HCT116 (cell line): Measurements from ENCODE around the gene GUK1. TPM values are rescaled to one million over a fixed set of nuclear protein-coding genes. Genes with fewer than 3 reads are reported as not detected.

ENCODE experiments used
- ATAC-seq: fragments of 200-7000 bp; cut with Tn5 transposase; 2 replicates; pipeline ENCODE4 v1.9.1; 2020; ENCODE audit warnings: mild to moderate bottlenecking, moderate library complexity
- BruUV-seq: library from RNA; stranded (reverse); fragments of 400-500 nt; replicated peaks from 2 replicates; lab custom pipeline; 2021; lab: Mats Ljungman, UMichigan
- CTCF ChIA-PET: fragments of 300-600 bp; sonication (Branson Sonifier 250); formaldehyde crosslinking; loops from one replicate; lab custom pipeline; 2021; ENCODE audit warnings: antibody characterized with exemption; lab: Charles Lee
- POLR2A ChIA-PET: fragments of 300-600, 350-600 bp; sonication (Branson Sonifier 250); formaldehyde crosslinking; loops from one replicate; lab custom pipeline; 2021; ENCODE audit warnings: antibody characterized with exemption; lab: Charles Lee
- RAD21 ChIA-PET, 2 experiments: fragments of 300-600 bp; sonication (Branson Sonifier 250); formaldehyde crosslinking; loops; one replicate each; lab custom pipeline; 2023; ENCODE audit warnings: low total read pairs in 2 of 2; ENCODE audit not compliant: uncharacterized antibody in 2 of 2, unreplicated experiment in 2 of 2, low non-redundant PET in 1 of 2; lab: Charles Lee
- DNase-seq: peaks from one replicate; pipeline ENCODE4 v3.0.0-alpha.2; 2010; ENCODE audit warnings: low read depth, low spot score
- H2AFZ ChIP-seq: fragments of 200-600 bp; shearing (Covaris generic), sonication (generic); 2 replicates; pipeline ENCODE4 v1.6.1; 2017; ENCODE audit warnings: low read depth, mixed run types, mixed read lengths, antibody characterized with exemption, low read length; ENCODE audit not compliant: poor library complexity, severe bottlenecking
- H3K27ac ChIP-seq: 2 replicates; pipeline ENCODE4 v1.5.1; 2012; ENCODE audit warnings: low read depth, low read length
- H3K27me3 ChIP-seq: fragments of 200-600 bp; sonication (generic); 2 replicates; pipeline ENCODE4 v1.6.1; 2016; ENCODE audit warnings: mixed run types, low read length, mixed read lengths; ENCODE audit not compliant: insufficient read depth
- H3K36me3 ChIP-seq, 2 experiments: fragments of 200-500 bp in 1 of 2; fragments of 200-600 bp in 1 of 2; sonication (Bioruptor generic) in 1 of 2; sonication (generic) in 1 of 2; 2 replicates each; pipeline versions ENCODE4 v1.5.1 to v1.6.1; 2014 to 2016; ENCODE audit warnings: low read length in 2 of 2, inconsistent platforms in 1 of 2, mixed read lengths in 1 of 2, mixed run types in 1 of 2; ENCODE audit not compliant: insufficient read depth in 2 of 2, control insufficient read depth in 1 of 2
- H3K4me1 ChIP-seq, 2 experiments: fragments of 200-600 bp in 1 of 2; sonication (generic) in 1 of 2; 2 replicates each; pipeline versions ENCODE4 v1.5.1 to v1.6.1; 2012 to 2017; ENCODE audit warnings: low read length in 2 of 2, inconsistent platforms in 1 of 2, mild to moderate bottlenecking in 1 of 2, mixed read lengths in 1 of 2, mixed run types in 1 of 2, moderate library complexity in 1 of 2; ENCODE audit not compliant: insufficient read depth in 2 of 2, control insufficient read depth in 1 of 2
- H3K4me2 ChIP-seq: fragments of 200-600 bp; sonication (generic); 2 replicates; pipeline ENCODE4 v1.6.1; 2017; ENCODE audit warnings: mixed run types, low read length, mixed read lengths
- H3K4me3 ChIP-seq, 2 experiments: fragments of 200-600 bp in 1 of 2; sonication (generic) in 1 of 2; replicated peaks in 1 of 2; 2 replicates each; pipeline ENCODE4 v1.5.1; 2011 to 2016; ENCODE audit warnings: low read length in 2 of 2, control low read depth in 1 of 2, low read depth in 1 of 2, mild to moderate bottlenecking in 1 of 2, mixed read lengths in 1 of 2, mixed run types in 1 of 2
- H3K79me2 ChIP-seq: fragments of 200-600 bp; sonication (generic); 2 replicates; pipeline ENCODE4 v1.6.1; 2017; ENCODE audit warnings: mild to moderate bottlenecking, mixed run types, low read length, moderate library complexity, mixed read lengths; ENCODE audit not compliant: insufficient read depth
- H3K9ac ChIP-seq: fragments of 200-600 bp; sonication (generic); 2 replicates; pipeline ENCODE4 v1.6.1; 2016; ENCODE audit warnings: low read length, mixed read lengths
- H3K9me2 ChIP-seq: fragments of 200-600 bp; sonication (generic), shearing (Covaris generic); 2 replicates; pipeline ENCODE4 v1.6.1; 2017; ENCODE audit warnings: mixed run types, mild to moderate bottlenecking, moderate library complexity; ENCODE audit not compliant: insufficient read depth
- H3K9me3 ChIP-seq, 2 experiments: fragments of 200-500 bp in 1 of 2; fragments of 200-600 bp in 1 of 2; sonication (Bioruptor generic) in 1 of 2; sonication (generic) in 1 of 2; 2 replicates each; pipeline ENCODE4 v1.6.1; 2014 to 2017; ENCODE audit warnings: low read length in 2 of 2, mixed read lengths in 2 of 2, inconsistent platforms in 1 of 2, low read depth in 1 of 2, mild to moderate bottlenecking in 1 of 2, mixed run types in 1 of 2, moderate library complexity in 1 of 2; ENCODE audit not compliant: control insufficient read depth in 1 of 2, insufficient read depth in 1 of 2
- H4K20me1 ChIP-seq: fragments of 200-600 bp; sonication (generic), shearing (Covaris generic); 2 replicates; pipeline ENCODE4 v1.6.1; 2017; ENCODE audit warnings: mixed run types, mild to moderate bottlenecking, moderate library complexity; ENCODE audit not compliant: insufficient read depth
- ATF3 ChIP-seq: IDR thresholded peaks from 2 replicates; pipeline ENCODE4 v1.6.1; 2012
- CBX3 ChIP-seq: IDR thresholded peaks from 2 replicates; pipeline ENCODE4 v1.6.1; 2012; ENCODE audit warnings: low read depth
- CEBPB ChIP-seq: IDR thresholded peaks from 2 replicates; pipeline ENCODE4 v1.6.1; 2012; ENCODE audit warnings: low read depth
- CTCF ChIP-seq, 3 experiments: fragments of 200-600 bp in 1 of 3; sonication (generic) in 1 of 3; IDR thresholded peaks in 2 of 3; conservative IDR thresholded peaks in 1 of 3; 2 replicates each; pipeline ENCODE4 v1.5.1; 2012 to 2017; ENCODE audit warnings: low read depth in 2 of 3, low read length in 2 of 3, antibody characterized with exemption in 1 of 3, borderline replicate concordance in 1 of 3, control low read depth in 1 of 3, mild to moderate bottlenecking in 1 of 3, mixed read lengths in 1 of 3, mixed run types in 1 of 3, moderate library complexity in 1 of 3; ENCODE audit not compliant: insufficient read depth in 1 of 3
- EGR1 ChIP-seq: IDR thresholded peaks from 2 replicates; pipeline ENCODE4 v1.6.1; 2012; ENCODE audit warnings: low read depth
- EZH2 ChIP-seq: fragments of 200-600 bp; sonication (generic); IDR thresholded peaks from 2 replicates; pipeline ENCODE4 v1.6.1; 2017; ENCODE audit warnings: antibody characterized with exemption, mixed run types
- POLR2A ChIP-seq: IDR thresholded peaks from 2 replicates; pipeline ENCODE4 v1.7.0; 2011; ENCODE audit warnings: borderline replicate concordance; ENCODE audit not compliant: insufficient read depth, insufficient read length; ENCODE audit errors: extremely low read depth
- REST ChIP-seq: IDR thresholded peaks from 2 replicates; pipeline ENCODE4 v1.6.1; 2012; ENCODE audit warnings: low read depth
- YY1 ChIP-seq: IDR thresholded peaks from 2 replicates; pipeline ENCODE4 v1.6.1; 2011; ENCODE audit warnings: low read length, low read depth, moderate library complexity, mild to moderate bottlenecking; ENCODE audit not compliant: insufficient replicate concordance; ENCODE audit errors: extremely low read depth
- intact Hi-C: fragments of 100-400 bp; cut with micrococcal nuclease; formaldehyde crosslinking; loops from 2 replicates; pipeline ENCODE4 v1.10.0; 2022
- total RNA-seq: library from RNA; stranded (reverse); gene quantifications from one replicate; pipeline ENCODE4 v1.2.1, GENCODE V29; 2021; ENCODE audit not compliant: unreplicated experiment

Gene GUK1
- total RNA-seq, 1 experiment from 2014 or later: 145 TPM

- intact Hi-C loops: no loop called here
- DNase-seq (no peak), ATAC-seq (no peak)
- Histone ChIP-seq H3K9me3 (no peaks in the 10 kb centered on the region), H3K9ac (no peak overlapping the region), H3K9me2 (no peaks in the 10 kb centered on the region), H3K36me3 (no peaks in the 10 kb centered on the region), H3K27me3 (no peaks in the 10 kb centered on the region), H2AFZ (no peak overlapping the region), H3K4me1 (peaks cover 9 to 34% of the 10 kb centered on the region in 2 experiments; a peak in 3 of 4 replicates), H3K4me3 (no peak overlapping the region), H4K20me1 (no peaks in the 10 kb centered on the region), H3K79me2 (no peaks in the 10 kb centered on the region), H3K4me2 (no peak overlapping the region), H3K27ac (no peak overlapping the region)
- no TSS peak for BruUV-seq
- TF ChIP-seq CBX3: no peak
- no peak for TF ChIP-seq REST
- POLR2A ChIA-PET: no interaction called here
- RAD21 ChIA-PET: no interaction called here
- CTCF ChIA-PET: no interaction called here
These were observed 20.2 kb downstream of the GUK1 start for GRCh38 chr1:228160201-228160761.

GRCh38 chr1:228161362-228161761, 21.3 kb downstream of the GUK1 start:
- intact Hi-C loops: no loop called here
- Histone ChIP-seq H3K27me3 (no peaks in the 10 kb centered on the region), H3K4me1 (peaks cover 3 to 31% of the 10 kb centered on the region in 2 experiments; a peak in 3 of 4 replicates), H3K9ac (no peak overlapping the region), H3K9me2 (no peaks in the 10 kb centered on the region), H3K79me2 (0 out of 2 replicates have a peak, but pooled peaks cover 1% of the 10 kb centered on the region), H3K27ac (no peak overlapping the region), H4K20me1 (no peaks in the 10 kb centered on the region), H3K4me3 (no peak overlapping the region), H3K9me3 (no peaks in the 10 kb centered on the region), H3K36me3 (no peaks in the 10 kb centered on the region), H2AFZ (no peak overlapping the region), H3K4me2 (no peak overlapping the region)
- no peak for ATAC-seq
- BruUV-seq: no TSS peak
- DNase-seq: no peak
- ChIA-PET RAD21 (no interaction called here), CTCF (no interaction called here), POLR2A (no interaction called here)
- TF ChIP-seq REST: no peak
- TF ChIP-seq CTCF (IDR thresholded peaks at IDR 0.05 in 2 of 3, conservative IDR thresholded peaks at IDR 0.05 in 1 of 3; ENCODE audit: borderline replicate concordance in 1 of 3, insufficient read depth in 1 of 3, low read depth in 2 of 3, low read length in 2 of 3): no peak
- no peak for TF ChIP-seq EGR1
- TF ChIP-seq EZH2: no peak
- no peak for TF ChIP-seq YY1
- TF ChIP-seq ATF3: no peak
- no peak for TF ChIP-seq POLR2A
- TF ChIP-seq CEBPB: no peak
